SH-SY5Y (cell line): ENCODE measurements around the gene GALNT15.

ENCODE experiments used
- GATA2 ChIP-seq: IDR thresholded peaks from 2 replicates; pipeline ENCODE4 v1.6.1; 2011; ENCODE audit warnings: mild to moderate bottlenecking, low read depth, low read length
- GATA3 ChIP-seq: IDR thresholded peaks from 2 replicates; pipeline ENCODE4 v1.6.1; 2011; ENCODE audit warnings: low read depth, mild to moderate bottlenecking, low read length, moderate library complexity

GALNT15 gene

GRCh38 chr3:16177962-16178627, 3.6 kb downstream of the GALNT15 start:
- TF ChIP-seq GATA2 (no peak), GATA3 (no peak)

GRCh38 chr3:16178628-16178988, 4.1 kb downstream of the GALNT15 start:
- TF ChIP-seq GATA3 (no peak), GATA2 (no peak)

- no peak for TF ChIP-seq GATA2
- no peak for TF ChIP-seq GATA3
Observed at GRCh38 chr3:16179261-16179660, 4.8 kb downstream of the GALNT15 start.

DNA sequence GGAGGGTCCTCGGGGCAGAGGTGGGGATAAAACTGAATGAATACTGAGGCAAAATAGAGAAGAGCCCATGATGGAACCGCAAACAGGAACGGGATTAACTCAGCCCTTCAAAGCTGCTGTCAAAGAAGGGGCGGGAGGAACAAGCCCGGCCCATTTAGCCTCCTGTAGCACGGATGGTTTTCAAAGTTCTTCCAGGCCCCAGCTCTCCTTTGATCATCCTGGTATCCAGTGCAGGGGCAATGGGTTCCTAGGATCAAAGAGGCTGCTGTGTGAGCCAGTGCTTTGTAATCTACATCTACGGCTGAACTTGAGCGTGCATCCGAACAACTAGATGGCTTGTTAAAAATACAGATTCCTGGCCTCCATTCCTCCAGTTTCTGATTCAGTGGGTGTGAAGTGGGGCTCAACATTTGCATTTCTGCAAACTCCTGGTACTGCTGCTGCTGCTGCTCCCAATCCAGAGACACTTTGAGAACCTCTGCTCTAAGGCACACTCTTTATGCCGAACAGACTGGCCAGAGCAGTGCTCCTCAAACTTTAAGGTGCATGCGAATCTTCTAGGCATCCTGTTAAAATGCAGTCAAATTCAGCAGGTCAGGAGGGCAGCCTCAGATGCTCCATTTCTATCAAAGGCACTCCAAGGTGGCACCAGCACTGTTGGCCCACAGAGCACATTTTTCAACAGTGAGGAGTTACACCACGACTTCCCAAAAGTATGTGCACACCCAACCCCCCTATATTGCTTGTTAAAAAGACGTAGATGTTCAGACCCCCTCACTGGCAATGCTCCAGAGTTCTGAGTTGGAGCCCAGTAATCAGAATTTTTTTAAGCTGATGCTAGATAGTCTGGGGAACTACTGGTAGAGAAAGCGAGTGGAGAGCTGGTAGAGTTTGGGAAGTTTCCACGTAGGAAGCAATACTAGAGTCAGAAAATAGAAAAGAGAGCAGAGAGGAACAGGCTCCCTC, 5.6 kb downstream of the GALNT15 start:
- TF ChIP-seq GATA2 = no peak
- TF ChIP-seq GATA3 = no peak

DNA sequence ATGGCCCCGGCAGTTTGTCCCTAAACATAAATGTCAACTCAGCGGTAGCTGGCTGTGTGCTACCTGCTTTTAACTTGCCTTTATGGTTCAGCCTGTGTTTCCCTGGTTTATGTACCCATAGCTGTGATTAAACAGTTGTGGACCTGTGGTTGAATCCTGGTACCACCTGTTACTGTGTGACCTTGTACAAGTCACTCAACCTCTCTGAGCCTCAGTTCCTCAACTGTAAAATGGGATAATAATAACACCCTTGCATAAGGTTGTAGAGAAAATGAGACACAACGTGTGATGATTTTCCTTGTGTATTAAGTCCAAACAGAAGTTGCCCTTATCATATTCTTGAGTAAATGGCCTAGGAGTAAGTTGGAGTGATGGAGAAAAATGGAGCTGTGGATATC, 6.3 kb downstream of the GALNT15 start:
- TF ChIP-seq GATA3 (no peak), GATA2 (no peak)

- TF ChIP-seq GATA2 (no peak), GATA3 (no peak)
Observed at GRCh38 chr3:16181361-16181760, 6.9 kb downstream of the GALNT15 start.

DNA sequence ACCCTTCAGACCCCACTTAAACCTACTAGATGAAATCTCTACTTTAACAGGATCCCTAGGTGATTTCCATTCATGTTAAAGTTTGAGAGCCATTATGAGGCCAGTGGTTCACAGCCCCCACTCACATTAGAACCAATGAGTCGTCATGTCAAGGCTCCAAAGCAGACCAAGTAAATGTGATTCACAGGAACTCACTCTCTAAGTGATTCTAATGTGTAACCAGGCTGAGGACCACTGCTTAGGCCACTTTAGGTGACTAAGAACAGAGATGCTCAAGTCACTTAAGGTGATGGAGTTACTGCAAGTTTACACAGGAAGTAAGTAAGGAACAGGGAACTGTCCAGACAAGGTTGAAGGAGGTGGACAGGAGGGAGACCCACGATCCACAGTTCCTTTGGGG, 7.7 kb downstream of the GALNT15 start:
- TF ChIP-seq GATA2 = no peak

- TF ChIP-seq GATA2 (no peak), GATA3 (no peak)
Observed at GRCh38 chr3:16182612-16183011, 8.1 kb downstream of the GALNT15 start.

- TF ChIP-seq GATA2 = no peak
- TF ChIP-seq GATA3 = no peak
Observed at GRCh38 chr3:16183082-16183481, 8.6 kb downstream of the GALNT15 start.

DNA sequence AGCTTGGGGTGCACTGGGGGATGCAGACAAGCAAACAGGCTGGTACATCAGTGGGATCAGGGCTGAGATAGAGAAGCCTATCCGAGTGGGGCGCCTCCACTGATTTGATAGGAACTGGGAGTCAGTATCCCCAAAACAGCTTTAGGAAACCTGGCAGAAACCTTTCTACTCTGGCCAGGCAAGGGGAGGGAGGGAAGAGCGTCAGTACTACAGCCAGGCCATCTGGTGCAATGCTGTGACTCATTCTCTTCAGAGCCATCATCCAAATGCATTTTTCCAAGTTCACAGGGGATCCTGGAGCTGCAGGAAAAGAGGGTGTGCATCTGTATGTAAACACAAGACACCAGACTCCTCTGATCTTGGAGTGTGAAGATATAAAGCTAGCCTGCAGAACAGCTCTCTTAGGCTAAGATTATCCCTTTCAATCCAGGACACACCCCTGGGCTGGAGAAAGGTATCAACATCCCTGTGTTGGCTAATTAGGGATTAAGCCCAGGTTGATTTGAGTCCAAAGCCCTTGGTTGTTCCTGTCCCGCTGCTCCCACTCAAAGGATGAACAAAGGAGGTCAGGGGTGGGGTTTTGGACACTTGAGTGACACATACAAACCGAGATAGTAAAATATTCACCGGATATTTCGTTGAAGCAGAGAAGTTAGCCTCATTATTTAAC, 9.3 kb downstream of the GALNT15 start:
- TF ChIP-seq GATA2 (no peak), GATA3 (no peak)

GRCh38 chr3:16186086-16186485, 11.6 kb downstream of the GALNT15 start:
- TF ChIP-seq GATA2 (no peak), GATA3 (no peak)

DNA sequence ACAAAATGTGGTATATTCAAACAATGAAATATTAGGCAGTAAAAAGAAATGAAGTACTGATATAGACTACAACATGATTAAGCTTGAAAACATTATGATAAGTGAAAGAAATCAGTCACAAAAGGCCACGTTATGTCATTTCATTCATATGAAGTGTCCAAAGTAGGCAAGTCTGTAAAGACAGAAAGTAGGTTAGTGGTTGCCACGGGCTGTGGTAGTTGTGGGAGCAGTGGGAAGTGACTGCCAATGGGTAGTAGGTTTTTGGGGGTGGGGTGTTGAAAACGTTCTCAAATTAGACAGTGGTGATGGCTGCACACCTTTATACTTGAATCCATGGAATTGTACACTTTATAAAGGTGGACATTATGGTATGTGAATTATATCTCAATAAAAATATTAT, 12.1 kb downstream of the GALNT15 start:
- TF ChIP-seq GATA2 (no peak), GATA3 (no peak)

GRCh38 chr3:16187213-16187790, 12.8 kb downstream of the GALNT15 start:
- TF ChIP-seq GATA3 (no peak), GATA2 (no peak)

DNA sequence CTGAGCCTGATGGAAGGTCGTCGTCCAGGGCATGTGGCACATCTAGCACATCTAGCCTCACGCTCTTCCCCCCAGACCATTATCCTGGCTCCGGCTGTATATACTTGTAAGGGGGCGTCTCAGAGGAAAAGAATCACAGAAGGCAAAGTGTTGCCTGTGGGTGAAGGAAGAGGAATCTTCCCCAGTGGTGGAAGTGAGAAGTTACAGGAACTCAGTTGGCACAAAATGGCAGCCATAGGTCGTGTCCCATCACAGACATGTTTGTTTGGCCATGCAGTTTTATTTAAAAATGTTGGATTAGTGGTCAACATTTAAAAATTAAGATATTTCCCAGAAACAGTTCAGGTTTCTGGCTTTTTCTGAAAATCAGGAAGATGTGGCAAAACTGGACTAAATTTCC, 13.6 kb downstream of the GALNT15 start:
- TF ChIP-seq GATA3 (no peak), GATA2 (no peak)
